Measurements from ENCODE around the gene LRBA.
"Not testable (repeated sequence)": the region's sequence is repeated elsewhere in the genome, so short reads cannot be mapped to it uniquely, and the experiment has no call there.

The LRBA gene

DNA sequence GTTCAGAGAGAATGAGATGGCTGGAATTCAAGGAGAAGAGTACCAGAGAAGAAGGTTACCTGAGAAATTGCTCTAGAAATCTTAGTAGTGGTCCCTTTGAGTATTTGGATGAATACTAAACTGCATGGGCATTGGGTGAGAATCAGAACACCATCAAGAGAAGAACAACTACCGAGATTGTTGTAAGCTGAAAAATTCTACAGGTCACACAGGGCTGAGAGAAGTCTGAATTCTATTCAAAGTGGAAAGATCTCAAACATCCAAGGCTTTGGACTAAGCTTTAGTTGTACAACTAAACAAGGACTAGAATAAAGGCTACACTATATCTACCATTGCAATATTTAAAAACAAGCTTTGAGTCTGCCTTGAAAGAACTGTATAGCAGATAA, 40.8 kb downstream of the LRBA start:
- no peak for DNase-seq (ENCODE audit: low read depth in 2 of 2)

DNA sequence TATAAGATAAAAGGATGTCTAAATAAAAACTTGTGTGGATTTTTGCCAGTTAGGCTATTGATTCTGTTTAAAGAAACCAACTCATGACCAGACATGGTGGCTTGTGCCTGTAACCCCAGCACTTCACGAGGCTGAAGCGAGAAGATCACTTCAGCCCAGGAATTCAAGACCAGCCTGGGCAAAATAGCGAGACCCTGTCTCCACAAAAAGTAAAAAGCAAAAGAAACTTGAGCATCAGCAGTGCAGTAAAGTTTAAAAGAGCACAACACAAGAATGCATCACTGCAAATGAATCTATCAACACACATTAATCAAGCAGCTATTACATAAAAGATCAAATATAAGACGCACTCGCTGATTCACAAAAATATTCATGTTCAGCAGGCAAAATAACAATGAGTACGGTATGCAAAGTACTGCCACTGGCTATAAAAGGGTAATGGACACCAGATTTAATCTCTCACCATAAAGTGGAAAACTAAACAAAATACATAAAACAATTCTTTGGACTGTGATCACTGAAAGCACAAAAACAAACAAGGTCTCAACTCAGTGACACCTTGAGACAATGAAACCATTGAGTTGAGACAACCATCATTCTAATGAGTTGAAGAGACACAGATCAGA, 41.3 kb downstream of the LRBA start:
- DNase-seq (ENCODE audit: low read depth in 2 of 2), result no peak

DNA sequence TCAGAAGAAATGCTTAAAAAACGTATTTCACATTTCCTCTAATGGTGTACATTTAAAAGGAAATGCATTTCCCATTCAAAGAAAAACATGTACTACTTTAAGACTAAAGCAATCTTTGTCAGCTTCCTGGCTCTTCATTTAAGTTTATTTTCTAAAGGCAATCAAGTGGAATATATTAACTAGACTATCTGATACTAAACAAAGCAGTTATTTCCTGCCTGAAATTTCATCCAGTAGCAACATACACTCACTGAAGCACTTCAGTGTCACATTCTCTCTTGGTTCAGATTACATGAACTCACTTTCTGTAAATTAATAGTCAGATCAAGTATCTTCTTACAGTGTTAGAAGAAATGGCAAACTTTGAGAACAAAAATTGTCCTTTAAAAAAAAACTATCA, 42.5 kb downstream of the LRBA start:
- DNase-seq (ENCODE audit: low read depth in 2 of 2), result no peak

DNA sequence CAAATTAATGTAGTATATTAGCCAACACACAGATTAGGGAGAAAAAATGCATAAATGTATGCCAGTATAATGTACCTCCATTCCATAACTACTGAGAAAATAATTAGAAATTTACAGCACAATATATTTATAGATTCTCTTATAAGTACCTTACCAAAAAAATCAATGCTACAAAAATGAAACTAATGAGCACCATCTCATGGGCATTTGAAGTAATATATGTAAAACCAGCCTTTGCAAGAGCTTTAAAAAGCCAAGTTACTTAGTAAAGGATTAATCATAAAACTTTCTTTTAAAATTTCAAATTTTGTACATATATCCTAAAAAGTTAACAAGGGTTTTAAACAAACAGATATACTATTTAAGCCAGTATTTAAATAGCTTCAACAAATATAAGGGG, 43.2 kb downstream of the LRBA start:
- DNase-seq (ENCODE audit: low read depth in 2 of 2), result no peak

DNA sequence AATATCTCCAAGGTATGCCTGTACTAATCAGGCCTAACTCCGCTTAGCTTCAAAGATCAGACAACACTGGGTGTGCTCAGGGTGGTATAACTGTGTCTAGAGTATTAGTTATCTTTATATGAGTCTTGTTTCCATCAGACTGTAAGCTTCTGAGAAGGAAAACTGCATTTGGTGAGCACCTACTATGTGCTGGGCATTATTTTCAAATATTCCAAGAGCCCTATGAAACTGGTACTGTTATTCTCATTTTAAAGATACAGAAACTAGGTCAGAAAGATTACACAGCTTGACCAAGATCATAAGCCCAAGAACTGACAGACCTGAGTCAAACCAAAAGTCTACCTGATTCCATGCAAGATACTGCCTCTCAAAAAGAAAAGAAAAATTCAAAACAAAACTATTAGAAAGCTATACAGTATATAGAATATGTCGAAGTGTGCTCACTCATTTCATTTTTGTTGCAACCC, 44.4 kb downstream of the LRBA start:
- DNase-seq (ENCODE audit: low read depth in 2 of 2), result no peak

DNA sequence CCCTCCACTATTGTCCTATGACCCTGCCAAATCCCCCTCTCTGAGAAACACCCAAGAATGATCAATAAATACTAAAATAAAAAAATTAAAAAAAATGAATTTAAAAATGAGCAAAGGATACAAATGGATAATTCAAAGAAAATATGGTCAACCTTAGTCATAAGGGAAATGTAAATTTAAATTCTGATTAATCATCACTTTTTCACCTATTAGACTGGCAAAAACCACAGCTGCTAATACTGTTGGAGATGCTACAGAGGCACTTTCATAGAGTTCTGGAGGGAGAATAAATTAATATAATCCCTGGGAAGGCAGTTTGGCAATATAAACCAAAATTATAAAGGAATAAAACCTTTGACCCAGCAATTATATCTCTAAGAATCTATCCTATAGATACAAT, 50.3 kb downstream of the LRBA start:
- DNase-seq (ENCODE audit: low read depth in 2 of 2), result no peak

DNA sequence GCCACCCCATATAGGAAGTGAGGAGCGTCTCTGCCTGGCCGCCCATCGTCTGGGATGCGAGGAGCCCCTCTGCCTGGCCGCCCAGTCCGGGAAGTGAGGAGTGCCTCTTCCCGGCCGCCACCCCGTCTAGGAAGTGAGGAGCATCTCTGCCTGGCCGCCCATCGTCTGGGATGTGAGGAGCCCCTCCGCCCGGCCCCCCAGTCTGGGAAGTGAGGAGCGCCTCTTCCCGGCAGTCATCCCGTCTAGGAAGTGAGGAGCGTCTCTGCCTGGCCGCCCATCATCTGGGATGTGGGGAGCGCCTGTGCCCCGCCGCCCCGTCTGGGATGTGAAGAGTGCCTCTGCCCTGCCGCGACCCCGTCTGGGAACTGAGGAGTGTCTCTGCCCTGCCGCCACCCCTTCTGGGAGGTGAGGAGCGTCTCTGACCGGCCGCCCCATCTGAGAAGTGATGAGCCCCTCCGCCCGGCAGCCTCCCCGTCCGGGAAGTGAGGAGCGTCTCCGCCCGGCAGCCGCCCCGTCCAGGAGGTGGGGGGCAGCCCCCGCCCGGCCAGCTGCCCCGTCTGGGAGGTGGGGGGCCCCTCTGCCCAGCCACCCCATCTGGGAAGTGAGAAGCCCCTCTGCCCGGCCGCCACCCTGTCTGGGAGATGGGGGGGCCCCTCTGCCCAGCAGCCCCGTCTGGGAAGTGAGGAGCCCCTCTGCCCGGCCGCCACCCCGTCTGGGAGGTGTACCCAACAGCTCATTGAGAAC, 51.3 kb downstream of the LRBA start:
- DNase-seq (ENCODE audit: low read depth in 2 of 2), result not testable (repeated sequence)

DNA sequence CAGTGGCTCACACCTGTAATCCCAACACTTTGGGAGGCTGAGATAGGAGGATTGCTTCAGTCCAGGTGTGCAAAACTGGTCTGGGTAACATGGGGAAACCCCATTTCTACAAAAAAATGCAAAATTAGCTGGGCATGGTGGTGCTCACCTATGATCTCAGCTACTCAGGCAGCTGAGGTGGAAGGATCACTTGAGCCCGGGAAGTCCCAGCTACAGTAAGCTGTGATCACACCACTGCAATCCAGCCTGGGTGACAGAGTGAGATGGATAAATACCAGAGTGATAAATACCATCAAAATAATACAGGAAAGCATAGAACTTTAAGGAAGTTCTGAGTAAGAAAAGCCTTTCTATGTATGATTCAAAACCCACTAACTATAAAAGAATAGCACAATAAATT, 52.8 kb downstream of the LRBA start:
- DNase-seq (ENCODE audit: low read depth in 2 of 2), result peak in 1 of 2 donors; percentile 9

DNA sequence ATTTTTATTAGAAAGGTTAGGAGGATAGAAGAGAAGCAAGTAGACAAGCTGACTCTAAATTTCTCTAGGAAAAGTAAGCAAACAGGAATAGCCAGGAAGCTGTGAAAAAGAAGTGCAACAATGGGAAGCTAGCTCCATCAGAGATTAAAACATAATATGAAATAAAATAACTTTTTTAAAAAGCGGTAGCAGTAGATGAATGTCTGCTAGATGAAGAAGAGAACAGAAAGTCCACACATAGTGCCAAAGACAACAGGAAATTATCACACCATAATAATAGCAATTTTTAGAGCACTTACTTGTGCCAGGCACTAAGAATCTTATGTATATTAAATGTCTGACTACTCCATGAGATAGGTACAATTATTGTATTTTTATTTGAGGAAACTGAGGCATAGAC, 53.5 kb downstream of the LRBA start:
- no peak for DNase-seq (ENCODE audit: low read depth in 2 of 2)

DNA sequence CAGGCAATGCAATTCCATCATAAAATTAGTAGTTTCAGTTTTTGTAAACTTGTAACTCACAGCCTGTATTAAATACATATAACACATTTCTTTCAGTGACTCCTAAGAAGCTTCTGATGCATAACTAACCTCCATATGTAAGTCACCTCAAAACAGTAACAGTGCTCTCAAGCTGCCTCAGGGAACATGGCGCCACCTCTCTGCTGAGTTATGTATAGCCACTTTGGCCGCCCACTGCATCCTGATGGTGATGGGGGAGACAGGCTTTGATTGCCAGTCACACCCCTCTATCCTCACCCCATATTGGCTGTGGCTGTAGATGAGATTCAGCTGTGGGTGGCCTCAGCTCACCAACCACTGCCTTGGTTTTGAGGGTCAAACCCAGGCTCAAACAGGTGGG, 54.3 kb downstream of the LRBA start:
- DNase-seq (ENCODE audit: low read depth in 2 of 2), result peak; percentile 39 to 47

DNA sequence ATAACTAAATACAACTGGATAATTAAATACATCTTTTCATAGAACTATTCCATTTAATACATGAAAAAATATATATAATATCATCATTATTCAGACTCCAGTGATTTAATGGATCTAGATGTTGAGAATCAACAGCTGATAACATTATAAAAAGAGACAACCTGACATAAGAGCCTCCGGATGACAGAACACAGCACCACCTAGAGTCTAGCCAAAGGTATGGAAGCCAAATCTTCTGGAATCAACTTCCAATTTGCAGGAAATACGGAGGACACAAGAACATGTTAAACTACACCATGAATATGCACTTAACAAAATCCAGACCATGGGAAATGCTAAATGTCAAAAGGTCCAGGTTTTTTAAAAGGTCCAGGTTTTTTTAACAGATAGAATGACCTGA, 55.0 kb downstream of the LRBA start:
- no peak for DNase-seq (ENCODE audit: low read depth in 2 of 2)

DNA sequence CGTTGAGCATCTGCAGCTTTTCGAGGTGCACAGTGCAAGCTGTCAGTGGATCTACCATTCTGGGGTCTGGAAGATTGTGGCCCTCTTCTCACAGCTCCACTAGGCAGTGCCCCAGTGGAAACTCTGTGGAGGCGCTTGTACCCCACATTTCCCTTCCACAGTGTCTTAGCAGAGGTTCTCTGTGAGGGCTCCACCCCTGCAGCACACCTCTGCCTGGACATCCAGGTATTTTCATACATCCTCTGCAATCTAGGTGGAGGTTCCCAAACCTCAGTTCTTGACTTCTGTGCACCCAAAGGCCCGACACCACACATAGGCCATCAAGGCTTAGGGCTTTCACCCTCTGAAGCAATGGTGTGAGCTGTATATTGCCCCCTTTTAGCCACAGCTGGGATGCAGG, 57.1 kb downstream of the LRBA start:
- DNase-seq (ENCODE audit: low read depth in 2 of 2), result not testable (repeated sequence)

DNA sequence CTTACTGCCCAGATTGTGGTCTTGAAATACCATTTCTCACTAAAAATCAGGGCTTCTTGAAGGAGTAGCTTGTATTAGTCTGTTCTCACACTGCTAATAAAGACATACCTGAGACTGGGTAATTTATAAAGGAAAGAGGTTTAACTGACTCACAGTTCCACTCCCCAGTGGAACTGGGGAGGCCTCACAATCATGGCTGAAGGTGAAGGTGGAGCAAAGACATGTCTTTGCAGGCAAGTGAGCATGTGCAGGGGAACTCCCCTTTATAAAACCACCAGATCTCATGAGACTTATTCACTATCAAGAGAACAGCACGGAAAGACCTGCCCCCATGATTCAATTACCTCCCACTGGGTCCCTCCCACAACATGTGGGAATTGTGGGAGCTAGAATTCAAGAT, 58.0 kb downstream of the LRBA start:
- DNase-seq (ENCODE audit: low read depth in 2 of 2), result not testable (repeated sequence)

DNA sequence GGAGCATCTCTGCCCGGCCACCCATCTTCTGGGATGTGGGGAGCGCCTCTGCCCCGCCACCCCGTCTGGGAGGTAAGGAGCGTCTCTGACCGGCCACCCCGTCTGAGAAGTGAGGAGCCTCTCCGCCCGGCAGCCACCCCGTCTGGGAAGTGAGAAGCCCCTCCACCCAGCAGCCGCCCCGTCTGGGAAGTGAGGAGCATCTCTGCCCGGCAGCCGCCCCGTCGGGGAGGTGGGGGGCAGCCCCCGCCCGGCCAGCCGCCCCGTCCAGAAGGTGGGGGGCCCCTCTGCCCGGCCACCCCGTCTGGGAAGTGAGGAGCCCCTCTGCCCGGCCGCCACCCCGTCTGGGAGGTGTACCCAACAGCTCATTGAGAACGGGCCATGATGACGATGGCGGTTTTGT, 61.2 kb downstream of the LRBA start:
- DNase-seq (ENCODE audit: low read depth in 2 of 2), result not testable (repeated sequence)

DNA sequence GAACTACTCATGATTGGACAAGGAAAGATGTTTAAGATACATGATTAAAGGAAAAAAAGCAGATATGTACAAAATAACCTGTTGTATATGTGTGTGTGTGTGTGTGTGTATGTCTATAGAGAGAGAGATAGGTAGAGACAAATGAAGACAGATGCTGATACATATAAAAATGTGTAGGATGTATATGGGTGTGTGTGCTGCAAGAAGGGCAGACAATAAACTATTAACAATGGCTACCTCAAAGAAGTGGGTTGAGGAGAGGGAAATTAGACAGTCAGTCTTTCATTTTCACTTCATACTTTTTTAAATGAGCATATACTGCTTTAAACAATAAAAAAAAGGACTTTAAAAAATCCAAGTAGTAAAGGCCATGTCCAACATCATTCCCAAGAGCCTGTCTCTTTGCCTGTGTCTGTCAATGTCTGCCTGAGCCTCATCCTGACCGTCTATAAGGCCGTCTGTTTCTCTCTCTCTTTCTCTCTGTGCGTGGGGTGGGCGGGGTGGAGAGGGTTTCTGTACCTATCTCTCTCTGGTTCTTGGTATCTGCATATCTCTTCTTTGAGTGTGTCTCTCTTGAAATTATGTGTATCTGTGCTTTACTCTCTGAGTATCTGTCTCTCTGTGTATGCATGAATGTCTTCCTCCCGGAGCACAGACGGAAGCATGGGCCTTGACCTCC, 62.8 kb downstream of the LRBA start:
- DNase-seq (ENCODE audit: low read depth in 2 of 2), result no peak

DNA sequence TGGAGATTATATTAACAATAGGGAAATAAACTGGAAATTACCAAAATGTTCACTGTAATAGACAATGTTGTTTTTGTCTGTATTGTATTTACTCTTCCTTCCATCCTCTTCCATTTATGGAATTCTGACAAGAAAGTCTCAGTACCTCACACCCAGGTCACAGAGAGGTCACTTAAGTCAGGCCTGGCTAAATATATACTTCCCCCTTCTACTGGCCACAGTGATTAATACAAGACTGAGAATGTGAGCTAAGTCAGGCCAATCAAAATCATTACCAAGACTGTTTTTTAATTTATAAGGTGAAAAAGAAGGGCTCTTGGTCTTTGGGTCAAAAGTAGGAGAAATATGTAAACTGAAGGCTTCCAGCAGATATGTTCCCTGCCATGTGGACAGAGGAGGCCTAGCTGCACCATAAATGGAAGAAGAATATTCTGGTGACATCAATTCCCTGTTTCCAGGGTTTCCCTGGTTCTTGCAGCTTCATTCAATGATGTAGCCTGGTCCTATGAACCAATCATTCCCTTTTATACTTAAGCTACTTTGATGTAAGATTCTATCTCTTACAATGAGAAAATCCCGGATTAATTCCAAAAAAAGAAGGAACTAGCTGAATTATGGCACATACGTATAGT, 64.3 kb downstream of the LRBA start:
- no peak for DNase-seq (ENCODE audit: low read depth in 2 of 2)

DNA sequence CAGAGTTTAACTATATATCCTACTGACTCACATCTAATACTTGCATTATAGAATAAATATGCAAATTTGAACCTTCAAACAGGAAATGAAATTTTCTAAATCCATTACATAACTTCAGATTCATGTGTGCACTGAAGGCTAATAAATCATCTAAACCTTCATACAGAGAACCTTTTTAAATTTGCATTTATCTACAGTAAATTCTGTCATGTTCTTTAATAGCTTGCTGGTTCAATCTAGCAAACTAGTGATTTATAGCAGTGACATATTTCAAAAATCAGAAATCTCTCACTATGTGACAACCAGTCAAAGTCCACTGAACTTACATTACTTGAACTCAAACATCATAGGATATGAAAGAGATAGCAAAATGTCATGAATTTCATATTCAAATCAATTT, 65.1 kb downstream of the LRBA start:
- DNase-seq (ENCODE audit: low read depth in 2 of 2), result no peak

DNA sequence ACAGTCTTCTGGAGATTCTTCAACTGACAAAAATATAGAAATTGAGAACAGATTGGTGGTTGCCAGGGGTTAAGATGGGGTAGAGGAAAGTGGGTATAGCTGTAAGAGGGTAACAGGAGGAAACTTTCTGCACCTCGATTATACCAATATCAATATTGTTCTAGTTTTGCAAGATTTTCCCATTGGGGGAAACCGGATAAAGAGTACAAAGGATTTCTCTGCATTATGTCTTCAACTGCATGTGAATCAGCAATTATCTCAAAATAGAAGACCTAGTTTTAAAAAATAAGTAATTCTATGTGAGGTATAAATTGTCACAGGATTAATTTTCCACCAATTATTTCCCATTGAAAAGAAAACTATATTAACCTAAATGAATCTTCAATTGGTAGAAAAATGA, 65.7 kb downstream of the LRBA start:
- no peak for DNase-seq (ENCODE audit: low read depth in 2 of 2)

DNA sequence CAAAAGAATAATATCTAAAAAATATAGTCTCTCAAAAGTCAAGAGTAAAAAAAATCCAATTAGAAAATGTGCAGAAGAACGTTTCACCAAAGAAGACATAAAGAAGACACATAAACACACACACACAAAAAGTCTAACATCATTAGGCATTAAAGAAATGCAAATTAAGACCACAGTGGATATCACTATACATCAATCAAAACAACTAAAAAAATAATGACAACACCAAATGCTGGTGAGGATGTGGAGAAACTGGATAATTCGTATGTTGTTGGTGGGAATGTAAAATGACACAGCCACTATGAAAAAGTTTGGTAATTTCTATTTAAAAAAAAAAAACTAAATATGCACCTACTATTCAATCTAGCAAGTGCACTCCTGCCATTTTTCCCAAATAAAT, 66.4 kb downstream of the LRBA start:
- no peak for DNase-seq (ENCODE audit: low read depth in 2 of 2)

DNA sequence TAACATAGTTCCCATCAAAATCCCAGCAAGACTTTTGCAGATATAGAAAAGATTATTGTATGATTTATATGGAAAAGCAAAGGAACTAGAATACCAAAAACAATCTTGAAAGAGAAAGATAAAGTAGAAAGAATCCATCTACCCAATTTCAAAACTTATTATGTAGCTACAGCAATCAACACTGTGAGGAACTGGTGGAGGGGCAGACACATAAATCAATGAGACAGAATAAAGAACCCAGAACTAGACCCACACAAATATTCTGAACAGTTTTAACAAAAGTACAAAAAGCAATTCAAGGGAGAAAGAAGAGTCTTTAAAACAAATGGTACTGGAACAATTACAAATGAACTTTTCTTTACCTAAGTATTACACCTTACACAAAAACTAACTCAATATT, 67.0 kb downstream of the LRBA start:
- DNase-seq (ENCODE audit: low read depth in 2 of 2), result no peak

DNA sequence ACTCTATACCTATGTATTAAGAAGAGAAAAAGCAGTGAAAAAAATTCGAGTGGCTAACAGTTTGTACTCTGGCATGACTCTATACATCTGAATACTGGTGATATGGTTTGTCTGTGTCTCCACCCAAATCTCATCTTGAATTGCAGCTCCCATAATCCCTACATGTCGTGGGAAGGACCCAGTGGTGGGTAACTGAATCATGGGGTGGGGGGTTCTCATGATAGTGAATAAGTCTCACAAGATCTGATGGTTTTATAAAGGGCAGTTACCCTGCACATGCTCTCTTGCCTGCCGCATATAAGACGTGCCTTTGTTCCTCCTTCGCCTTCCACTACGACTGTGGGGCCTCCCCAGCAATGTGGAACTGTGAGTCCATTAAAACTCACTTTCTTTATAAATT, 70.4 kb downstream of the LRBA start:
- no peak for DNase-seq (ENCODE audit: low read depth in 2 of 2)

DNA sequence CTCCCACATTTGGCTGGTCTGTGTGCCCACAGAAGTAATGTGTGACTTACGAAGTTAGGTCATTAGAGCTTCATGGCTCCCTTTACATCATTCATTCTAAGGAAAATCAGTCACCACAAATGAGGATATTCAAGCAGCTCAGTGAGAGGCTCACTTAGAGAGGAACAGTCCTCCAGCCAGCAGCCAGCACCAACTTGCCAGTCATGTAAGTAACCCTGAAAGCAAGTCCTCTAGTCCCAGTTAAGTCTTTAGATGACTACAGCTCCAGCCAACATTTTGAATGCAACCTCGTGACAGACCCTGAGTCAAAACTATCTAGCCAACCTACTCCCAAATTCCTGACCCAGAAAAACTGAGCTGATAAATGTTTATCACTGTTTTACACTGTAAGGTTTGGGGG, 71.3 kb downstream of the LRBA start:
- no peak for DNase-seq (ENCODE audit: low read depth in 2 of 2)

DNA sequence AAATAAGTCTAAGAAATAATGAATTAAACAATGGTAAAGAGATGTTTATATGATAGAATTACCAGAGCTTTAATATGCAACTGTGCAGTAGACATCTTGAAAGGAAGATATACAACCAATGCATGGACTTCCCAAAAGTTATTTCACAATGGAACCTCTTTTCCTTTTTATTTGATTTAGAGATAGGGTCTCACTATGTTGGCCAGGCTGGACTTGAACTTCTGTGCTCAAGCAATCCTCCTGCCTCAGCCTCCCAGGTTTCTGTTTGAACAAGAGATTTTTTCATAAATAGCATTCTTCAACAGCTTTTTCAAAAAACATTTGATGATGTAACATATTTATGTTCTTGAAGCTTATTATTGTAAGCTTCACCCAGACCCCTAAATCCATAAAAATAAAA, 72.0 kb downstream of the LRBA start:
- DNase-seq (ENCODE audit: low read depth in 2 of 2), result no peak
